ENCODE data around the gene CSTPP1.

CSTPP1 gene

DNA sequence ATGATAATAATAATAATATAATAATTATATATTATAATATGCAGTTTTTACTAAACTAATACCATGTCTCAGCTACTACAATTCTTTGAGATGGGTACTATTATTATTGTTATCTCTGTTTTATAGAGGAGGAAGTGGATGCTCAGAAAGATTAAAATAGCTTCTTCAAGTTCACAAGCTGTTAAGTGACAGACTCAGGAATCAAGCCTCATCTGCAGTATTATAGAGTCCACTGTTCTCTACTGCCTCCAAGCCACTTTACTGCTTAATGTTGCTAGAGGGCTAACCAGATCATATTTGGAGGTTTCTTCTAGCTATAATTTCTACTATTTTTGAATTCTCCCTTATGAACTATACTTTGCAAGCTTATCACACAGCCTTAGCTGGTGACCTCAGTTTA is 62.7 kb downstream of the CSTPP1 start:
- no peak for DNase-seq

DNA sequence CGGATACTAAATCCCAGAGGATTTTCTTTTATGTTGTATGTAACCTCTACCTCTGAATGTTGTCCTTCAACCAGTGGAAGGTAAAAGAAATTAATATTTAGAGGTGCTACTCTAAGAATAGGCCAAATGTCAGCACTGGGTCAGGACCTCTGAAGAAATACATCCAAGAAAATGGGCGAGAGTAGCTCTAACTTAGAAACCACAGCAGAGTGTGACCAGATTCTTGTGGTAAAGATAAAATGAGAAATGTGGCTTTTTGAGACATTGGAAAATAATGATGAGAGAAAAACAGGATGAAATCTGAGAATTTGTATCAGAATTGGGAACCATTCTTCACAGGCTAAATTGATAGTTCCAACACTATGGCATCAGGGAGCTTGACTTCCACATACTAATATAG is 63.5 kb downstream of the CSTPP1 start:
- DNase-seq, result no peak

DNA sequence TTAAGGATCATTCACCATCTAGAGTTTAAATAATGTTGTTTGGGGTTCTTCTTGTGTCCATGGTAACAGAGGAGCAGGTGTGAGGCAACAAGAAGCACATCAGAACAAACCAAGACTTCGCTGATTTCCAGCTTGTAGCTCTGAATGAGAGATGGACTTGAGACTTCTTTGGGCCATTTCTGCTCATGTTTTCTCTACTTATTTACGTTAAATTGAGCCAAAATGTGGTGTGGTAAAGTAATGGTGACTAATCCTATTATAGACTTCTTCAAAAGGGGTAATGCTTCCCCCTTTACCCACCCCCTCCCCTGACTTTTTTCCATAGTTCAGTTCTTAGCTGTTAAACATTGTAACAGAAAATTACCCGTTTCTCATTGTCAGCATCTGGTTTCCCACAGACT is 65.2 kb downstream of the CSTPP1 start:
- no peak for DNase-seq

DNA sequence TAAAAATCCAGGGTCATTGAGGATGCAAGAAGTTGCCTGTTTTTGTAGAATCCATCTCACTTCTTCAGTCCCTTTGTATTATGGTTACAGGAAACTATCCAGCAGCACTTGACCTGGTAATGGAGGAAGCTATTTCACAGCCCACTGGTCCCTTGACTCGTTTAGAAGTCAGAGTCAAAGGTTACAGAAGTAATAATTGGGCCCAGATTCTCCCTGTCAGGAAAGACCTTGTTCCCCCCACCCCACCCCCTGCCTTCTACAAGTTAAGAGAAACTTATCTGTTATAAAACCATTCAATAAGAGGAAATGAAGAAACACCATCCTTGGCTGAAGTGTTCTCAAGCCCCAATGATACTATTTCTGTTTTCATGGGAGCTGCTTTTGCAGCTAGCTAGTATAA is 65.8 kb downstream of the CSTPP1 start:
- no peak for DNase-seq

DNA sequence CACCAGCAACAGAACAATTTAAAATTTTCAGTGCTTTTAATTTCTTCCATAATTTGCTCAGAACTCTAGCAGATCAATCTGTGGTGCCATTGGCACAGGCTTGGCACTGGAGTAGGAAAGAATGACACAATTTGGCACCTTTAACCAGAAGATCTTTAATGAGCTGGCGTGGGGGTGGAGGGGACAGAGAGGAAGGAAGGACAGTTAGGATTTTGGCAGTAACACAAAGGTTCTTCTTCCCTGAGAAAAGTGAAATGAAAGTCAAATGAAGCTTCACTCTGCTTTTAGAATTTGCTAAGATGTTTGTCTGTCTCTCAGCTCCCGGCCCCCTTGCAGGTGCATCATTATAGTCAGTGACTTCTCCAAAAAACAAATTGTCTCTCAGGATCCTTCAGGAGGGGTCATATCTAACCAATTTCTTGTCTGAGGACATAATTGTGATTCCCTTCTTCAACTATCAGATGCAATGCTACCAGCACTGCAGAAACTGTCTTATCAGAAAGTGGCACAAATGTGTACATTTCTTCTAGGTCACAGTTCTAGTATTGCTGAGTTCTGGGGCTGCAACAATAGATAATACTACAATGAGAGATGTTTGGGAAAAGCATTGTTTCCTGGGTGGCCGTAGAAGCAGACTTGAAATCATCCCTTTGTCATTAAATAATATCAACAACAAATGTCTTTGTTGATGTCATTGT is 66.8 kb downstream of the CSTPP1 start:
- no peak for DNase-seq

DNA sequence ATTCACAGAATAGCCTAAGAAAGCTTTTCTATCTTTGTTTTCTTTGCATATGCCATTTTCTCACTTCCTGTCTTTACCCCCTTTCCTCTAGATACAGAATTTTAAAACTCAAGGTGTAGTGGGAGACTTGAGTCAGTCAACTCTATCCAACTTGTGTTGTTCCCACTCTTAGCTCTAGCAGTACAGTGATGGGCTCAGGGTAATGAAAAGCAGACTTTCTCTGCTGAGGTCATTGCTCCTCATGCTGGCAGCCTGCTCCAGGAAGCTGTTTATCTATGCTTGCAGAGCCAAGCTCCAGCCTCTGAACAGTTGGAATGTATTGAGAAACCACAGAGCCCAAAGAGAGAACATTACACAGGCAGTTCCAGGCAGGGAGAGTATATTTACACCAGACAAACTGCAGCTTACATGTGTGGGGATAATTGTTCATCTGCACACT is 68.1 kb downstream of the CSTPP1 start:
- no peak for DNase-seq

DNA sequence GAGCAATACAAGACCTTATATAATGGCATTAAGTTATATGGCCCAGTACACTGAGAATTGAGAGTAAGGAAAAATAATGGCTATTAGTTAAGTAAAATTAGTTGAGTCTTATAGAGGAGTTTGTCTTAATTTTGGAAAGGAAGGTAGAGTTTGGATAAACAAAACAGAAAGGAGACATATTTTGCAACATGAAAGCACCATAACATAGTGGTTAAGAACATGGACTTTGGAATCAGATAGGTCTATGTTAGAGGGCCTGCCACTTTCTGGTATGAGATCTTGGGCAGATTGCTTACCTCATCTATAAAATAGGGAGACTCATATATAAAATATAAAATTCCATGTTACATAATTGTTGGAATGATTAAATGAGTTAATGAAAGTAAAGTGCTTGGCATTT is 68.9 kb downstream of the CSTPP1 start:
- DNase-seq, result no peak

DNA sequence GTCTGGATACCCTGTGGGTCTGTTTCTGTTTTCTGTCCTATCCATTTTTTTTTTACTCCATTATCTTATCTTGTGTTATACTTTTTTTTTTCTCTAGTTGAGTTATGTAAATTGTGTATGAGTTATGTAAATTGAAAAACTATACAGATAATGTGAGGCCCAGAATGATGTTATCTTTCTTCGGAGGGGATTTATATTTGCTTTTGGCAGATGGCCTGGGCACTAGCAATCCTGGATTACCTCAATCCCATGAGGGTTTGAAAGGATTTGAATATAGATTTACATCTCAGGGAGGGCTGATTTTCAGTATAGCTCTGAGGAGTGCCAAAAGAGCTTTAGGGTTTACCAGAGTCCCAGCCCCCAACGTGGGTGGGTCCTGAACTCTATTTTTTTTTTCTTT is 71.0 kb downstream of the CSTPP1 start:
- DNase-seq, result no peak

DNA sequence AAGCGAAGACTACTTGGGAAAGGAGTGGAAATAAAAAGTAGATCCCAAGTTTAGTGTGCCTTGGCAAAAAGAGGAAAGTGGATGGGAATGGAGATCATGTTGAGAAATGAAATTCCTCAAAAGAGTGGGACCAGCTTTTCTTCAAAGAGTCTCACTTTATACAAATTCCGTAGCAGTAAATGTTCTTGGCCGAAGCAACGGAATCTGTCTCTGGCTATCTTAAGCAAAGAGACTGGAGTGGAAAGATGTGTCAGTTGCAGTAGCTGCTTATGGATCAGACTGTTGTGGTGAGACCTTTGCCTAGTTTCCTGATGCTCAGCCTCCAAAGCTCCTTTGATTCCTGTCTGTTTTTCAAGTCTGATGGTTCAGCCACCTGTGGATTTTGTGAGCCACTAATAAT is 73.6 kb downstream of the CSTPP1 start:
- no peak for DNase-seq

DNA sequence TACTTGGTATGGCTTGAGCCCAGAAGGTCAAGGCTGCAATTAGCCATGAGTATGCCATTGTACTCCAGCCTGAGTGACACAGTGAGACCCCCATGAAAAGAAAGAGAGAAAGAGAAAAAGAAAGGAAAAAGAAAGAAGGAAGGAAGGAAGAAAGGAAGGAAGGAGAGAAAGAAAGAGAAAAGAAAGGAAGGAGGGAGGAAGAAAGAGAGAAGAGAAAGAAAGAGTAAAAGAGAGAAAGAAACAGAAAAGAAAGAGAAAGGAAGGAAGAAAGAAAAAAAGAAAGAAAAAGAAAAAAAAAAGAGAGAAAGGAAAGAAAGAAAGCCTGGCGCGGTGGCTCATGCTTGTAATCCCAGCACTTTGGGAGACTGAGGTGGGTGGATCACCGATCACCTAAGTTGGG is 77.5 kb downstream of the CSTPP1 start:
- DNase-seq, result no peak

DNA sequence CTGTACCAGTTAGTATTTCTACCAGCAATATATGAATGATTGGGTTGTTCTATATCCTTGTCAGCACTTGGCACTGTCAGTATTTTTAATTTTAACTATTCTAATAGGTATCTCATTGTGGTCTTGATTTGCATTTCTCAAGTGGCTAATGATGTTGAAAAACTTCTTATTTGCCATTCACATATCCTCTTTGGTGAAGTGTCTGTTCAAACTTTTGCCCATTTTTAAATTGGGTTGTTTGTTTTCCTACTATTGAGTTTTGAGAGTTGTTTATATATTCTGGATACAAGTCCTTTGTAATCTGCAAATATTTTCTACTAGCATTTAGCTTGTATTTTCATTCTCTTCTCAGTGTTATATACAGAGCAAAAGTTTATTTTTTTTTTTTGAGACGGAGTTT is 82.1 kb downstream of the CSTPP1 start:
- DNase-seq, result no peak

DNA sequence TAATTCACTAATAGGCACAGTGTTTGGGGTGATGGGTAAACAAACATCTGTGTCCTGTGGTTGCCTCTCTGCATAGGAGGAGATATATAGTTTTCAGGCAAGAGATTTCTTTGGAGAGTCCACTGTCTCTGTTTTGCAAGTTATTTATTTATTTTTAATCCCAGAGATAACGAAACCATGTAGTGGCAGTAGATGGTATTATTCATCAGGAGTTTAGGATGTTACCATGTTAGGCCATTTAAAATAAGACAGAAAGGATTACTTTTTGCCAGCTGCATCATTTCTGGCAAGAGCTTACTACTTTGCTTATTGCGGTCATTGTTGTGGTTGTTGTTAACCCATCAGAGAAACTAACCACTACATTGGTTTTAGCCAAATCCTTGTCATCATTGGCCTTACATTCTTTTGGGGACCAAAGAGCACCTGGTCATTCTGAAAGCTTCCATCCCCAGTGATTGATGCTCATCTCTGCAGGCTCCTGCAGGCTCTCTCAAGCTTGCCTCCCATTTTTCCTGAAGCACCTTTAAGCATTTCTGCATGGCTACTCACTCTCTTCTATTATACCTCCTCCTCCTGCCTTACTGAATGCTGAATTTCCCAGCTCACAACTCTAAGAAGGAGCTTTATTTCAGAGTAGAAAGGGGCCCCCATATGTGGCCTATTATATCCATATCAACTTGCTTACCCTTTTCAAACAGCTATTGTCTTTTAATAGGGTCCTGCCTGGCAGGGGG is 84.4 kb downstream of the CSTPP1 start:
- DNase-seq, result no peak

DNA sequence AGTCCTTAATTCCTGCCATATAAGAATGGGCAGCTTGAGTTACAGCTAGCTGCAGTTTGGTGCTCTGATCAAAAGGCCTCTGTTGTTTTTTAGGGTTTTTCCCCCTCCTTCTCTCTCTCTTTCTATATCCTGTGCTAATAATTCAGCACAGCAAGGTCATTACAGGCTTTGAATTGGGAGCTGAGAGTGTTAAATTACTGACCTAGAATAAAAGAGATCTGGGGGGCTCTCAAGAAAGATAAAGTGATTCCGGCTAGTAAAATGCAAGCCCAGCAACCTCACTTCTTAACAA is 84.9 kb downstream of the CSTPP1 start:
- DNase-seq, result no peak

DNA sequence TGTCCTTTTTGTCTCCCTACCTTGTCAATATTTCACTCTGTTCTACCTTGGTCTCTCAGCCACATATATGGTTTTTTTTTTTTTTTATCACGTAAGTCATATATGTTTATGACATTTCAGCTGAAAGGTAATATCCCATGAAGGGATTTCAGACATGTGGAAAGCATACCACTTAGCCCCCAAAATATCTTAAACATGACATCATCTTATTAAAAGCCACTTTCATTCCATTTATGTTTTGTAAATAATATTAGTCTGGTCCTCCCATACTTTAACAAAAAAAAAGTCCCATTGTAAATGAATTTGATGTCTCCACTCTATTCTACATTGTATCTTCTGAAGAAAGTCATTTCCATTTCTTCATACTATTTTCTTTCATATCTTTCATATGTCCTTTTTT is 85.4 kb downstream of the CSTPP1 start:
- no peak for DNase-seq

DNA sequence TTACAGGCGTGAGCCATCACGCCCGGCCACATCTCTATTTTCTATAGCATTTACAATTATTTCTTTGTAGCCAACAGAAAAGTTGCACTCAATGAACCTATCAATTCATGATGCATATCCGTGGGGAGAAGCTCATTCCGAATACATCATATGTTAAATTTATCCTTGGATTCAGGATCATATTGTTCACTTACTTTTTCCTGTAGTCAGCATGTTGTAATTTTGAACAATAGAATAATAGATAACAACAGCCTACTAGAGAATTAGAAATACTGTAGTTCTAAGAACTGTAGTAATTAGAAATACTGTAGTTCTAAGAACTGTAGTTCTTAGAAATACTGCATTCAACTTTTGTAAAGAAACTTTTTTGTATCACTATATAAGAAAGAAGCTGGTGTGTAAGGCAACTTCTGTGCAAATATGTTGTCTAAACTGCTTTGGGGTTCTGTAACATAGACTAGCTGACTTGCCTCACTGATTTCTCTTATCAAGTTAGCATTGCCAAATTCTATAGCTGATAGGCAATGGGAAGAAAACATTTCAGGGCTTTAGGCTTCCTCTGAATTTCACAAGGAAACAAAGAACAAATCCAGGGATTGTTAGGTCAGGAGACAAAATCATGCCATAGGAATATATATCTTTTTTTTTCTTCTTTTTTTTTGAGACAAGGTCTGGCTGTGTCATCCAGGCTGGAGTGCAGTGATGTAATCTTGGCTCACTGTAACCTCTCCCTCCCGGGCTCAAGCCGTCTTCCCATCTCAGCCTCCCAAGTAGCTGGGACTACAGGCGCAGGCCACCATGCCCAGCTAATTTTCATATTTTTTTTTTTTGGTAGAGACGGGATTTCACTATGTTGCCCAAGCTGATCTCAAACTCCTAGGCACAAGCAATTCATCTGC is 91.9 kb downstream of the CSTPP1 start:
- no peak for DNase-seq

DNA sequence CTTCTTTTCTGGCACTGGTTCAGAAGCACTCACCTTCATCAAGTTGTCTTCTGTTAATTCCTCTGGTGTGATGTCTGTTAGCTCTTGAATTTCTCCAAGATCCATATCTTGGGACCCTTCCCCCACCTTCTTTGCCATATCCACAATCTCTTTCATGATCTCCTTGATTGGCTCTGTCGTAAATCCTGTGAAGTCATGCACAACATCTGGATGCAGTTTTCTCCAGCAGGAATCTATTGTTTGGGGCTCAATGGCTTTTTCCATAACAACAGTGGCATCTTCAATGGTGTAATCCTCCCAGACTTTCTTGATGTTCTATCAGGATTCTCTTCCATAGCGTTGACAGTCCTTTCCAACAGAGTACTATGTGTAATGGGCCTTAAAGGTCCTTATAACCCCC is 96.9 kb downstream of the CSTPP1 start:
- DNase-seq, result no peak

DNA sequence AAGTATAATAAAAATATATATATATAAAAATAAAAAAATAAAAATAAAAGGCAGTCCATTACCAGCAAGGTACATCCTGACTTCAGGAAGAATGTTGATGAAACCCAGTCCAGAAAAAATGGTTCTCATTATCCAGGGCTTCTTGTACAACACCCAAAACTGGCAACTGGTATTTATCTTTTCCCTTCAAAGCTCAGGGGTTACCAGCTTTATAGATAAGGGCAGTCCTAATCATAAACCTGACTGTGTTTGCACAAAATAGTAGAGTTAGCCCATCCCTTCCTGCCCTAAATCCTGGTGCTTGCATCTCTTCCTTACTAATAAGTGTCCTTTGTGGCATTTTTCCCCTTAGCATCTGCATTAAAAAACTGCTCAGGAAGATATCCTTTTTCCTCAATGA is 97.5 kb downstream of the CSTPP1 start:
- DNase-seq, result no peak

DNA sequence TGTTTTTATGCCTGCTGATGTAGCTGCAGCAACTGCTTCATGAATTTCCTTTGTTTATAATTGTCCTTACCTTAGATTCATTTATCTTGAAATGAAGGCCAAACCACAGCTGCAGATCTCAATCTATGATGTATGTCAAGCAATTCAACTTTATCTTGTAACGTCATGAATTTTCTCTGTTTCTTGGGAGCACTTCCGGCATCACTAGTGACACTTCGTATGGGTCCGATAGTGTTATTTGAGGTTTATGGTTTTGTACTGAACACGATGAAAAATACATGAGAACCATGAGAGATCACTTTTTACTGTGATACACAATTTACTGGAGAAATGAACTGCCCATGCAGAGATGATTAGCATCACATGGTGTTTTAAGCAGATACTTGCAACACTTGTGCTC is 98.5 kb downstream of the CSTPP1 start:
- DNase-seq, result no peak

DNA sequence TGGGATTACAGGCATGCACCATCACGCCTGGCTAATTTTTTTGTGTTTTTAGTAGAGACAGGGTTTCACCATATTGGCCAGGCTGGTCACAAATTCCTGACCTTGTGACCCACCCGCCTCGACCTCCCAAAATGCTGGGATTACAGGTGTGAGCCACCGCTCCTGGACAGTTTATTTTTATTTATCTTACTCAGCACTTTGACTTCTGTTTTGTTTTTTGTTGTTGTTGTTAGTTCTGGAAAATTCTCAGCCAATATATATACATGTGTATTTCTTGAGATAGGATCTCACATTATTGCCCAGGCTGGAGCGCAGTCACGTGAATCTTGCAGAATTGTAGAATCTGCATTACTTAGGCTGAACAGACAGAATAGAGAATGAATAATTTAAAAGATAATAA is 107.6 kb downstream of the CSTPP1 start:
- DNase-seq, result no peak

DNA sequence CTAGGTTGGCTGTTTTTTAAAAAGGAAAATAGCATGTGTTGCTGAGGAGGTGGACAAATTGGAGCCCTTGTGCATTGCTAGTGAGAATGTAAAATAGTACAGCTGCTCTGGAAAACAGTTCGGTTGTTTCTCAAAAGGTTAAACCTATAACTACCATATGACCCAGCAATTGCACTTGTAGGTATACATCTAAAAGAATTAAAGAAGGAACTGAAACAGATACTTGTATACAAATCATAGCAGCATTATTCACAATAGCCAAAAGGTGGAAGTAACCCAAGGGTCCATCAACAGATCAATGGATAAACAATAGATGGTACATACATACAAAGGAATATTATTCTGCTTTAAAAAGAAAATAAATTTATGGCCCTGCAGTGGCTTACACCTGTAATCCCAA is 111.4 kb downstream of the CSTPP1 start:
- no peak for DNase-seq

DNA sequence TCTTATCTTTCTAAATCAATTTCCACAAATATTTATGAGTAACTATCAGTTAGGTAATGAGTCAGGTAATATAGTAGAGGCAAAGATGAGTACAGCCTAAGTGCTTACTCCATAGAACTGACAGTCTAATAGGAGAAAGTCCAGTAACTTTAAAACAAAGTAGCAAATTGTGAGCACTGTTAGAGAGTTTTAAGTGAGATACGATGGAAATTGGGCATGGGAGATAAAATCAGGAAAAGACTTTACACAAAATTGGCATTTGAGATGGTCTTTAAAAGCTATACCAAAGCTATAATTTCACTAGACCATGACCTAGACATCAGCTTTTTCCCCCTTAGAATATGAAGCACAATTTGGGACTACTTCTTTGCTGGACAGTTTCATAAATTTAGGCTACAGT is 113.7 kb downstream of the CSTPP1 start:
- no peak for DNase-seq

DNA sequence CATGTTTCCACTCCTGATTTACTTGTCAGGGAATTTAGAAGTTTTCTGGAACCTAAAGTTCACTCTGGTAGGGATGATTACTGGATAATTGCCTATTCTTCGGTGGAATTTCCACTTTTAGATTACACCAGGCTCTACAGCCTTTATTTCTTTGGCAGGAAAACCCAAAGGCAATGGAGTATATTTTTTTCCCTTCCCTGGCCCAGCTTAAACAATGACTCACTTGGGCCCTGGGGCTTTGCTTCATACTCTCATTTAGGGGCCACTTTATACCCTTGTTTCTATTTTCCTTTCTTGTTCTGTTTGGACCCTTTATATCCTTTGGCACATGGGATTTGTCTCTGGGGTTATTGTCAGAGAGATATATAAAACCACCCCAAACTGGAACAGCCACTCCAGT is 114.7 kb downstream of the CSTPP1 start:
- no peak for DNase-seq

DNA sequence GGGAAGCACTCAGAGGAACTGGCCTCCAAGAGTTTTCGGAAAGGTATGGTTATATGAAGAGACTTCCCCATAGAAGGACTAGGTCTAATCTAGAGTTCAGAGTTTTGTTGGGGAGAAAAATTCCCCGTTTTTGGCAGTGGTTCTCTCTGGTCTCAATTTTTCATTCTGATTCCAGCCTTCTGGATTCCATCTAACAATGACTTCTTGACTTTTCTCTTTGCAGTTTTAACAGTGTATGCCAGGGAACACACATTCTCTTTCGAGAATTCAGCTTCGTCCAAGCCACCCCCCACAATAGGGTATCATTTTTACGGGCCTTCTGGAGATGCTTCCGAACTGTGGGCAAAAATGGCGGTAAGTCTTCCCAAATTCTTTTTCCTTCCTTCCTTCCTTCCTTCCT is 115.6 kb downstream of the CSTPP1 start:
- DNase-seq, result no peak

DNA sequence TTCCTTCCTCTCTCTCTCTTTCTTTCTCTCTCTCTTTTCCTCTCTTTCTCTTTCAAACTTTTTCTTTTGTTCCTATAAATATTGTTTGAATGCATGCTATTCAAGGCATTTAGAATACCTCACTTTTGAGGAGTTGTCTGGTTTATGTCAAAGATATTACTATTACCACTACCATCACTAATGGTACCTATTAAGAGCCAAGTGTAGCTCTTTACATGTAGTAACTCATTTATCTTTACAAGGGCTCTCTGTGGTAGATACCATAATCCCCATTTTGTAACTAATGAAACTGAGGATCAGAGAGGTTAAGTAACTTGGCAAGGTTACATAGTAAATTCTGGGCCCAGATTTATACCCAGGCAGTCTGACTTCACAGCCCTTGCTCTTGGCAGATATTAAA is 116.0 kb downstream of the CSTPP1 start:
- no peak for DNase-seq

Measured in activated CD8-positive, alpha-beta memory T cell treated with anti-CD3 and anti-CD28 coated beads for 24 hours (primary cell).